NCI-H510A (cell line): ENCODE measurements around the gene MT2A.

Experiments
- DNase-seq: peaks from one replicate; lab custom pipeline; 2025; lab: John Stamatoyannopoulos, UW

Gene MT2A

DNA sequence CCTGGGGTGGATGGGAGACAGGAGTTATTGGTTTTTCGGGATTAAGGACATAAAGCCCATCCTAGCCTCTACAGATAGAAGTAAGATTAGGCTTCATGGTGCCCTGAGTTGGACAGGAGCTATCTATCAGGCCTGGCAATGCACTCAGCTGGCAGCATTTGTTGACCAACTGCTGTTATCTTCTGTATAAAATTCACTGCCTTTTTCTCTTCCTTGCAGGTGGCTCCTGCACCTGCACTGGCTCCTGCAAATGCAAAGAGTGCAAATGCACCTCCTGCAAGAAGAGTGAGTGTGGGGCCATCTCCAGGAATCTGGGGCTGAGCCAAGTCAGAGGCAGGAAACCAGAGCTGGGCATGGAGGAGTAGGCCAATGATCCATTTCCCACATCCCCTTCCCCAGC, 30.7 kb downstream of the MT2A start:
- DNase-seq = no peak

- no peak for DNase-seq
Observed at GRCh38 chr16:56640076-56640475, 31.7 kb downstream of the MT2A start.

DNA sequence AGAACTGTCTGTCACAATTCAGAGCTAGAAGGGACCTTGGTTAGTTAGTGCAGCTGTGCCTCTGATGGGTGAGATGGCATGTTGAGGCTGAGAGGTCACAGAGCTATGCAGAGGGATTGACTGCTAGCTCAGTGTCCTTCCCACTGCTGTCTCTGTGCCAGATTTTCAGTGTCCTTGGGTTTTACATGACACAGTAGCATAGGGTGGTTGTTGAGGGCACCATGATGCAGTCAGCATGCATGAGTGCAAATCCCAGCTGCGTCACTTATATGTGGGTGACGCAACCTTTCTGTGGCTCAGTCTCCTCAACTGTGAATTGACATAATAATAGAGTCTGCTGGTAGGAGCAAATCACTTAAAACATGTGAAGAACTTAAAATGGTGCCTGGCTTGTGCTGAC, 32.8 kb downstream of the MT2A start:
- DNase-seq = no peak

DNA sequence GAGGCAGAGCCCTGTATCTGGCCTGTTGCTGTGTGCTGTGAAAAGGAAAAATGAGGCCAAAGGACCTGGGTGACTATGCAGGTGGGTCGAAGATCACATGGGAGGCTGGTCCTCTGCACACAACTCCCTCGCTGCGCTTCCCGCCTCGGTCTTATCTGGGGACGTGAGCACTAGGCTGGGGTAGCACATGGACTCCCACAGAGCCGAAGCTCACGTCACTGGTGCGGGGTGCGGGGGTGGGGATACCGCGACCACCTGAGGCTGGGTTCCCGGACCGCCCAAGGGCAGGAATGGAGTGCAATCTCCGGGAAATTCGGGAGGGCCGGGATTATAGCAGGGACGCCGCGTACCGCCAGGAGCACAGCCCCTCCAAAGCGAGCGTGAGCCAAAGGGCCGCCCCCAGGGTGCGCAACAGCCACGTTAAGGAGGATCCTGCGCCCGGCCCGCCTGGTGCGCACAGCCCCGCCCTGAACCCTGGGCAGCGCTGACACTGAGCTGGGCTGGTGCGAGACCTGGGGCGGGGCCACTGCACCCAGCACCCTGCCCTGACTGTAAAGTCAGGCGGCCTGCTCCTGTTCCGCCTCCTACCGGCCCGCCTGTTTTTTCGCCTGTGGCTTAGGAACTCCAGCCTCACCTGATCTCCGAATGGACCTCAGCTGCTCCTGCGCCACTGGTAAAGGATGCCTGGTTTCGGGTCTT, 34.8 kb downstream of the MT2A start:
- DNase-seq = peak; percentile 58

DNA sequence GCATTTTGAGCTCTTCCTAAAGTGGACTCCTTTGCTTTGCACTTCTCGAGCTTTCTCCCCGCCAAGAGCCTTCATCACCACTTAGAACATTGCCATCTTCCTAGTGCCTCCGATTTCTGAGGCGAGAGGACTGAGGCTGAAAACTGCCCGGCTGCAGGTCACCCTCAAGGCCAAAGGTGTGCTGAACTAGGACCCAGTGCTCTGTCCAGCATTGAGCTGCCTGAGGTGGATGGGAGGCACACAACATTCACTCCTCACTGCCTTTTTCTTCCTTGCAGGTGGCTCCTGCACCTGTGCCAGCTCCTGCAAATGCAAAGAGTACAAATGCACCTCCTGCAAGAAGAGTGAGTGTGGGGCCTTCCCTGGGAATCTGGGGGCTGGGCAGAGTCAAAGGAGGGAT, 35.4 kb downstream of the MT2A start:
- no peak for DNase-seq

DNA sequence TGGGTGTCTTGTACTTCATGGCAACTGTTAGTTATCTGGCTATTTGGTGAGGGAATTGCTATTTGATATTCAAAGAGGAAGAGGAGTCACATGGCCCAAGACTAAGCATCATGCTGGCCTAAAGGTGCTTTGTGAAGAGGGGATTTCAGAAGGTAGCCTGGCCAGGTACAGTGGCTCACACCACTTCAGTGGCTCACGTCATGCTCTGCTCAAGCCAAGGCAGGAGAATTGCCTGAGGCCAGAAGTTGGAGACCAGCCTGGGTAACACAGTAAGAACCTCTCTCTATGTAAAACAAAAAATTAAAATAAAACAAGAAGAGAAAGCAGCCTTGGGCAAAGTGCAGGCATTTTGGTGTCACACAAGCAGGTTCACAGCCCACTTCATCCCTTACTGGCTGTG, 36.9 kb downstream of the MT2A start:
- DNase-seq = no peak

GRCh38 chr16:56645838-56646237, 37.5 kb downstream of the MT2A start:
- no peak for DNase-seq

- no peak for DNase-seq
Observed at GRCh38 chr16:56647641-56648431, 39.5 kb downstream of the MT2A start.

- DNase-seq = no peak
Observed at GRCh38 chr16:56649271-56649670, 40.9 kb downstream of the MT2A start.

- no peak for DNase-seq
Observed at GRCh38 chr16:56649820-56650219, 41.4 kb downstream of the MT2A start.

- DNase-seq = no peak
Observed at GRCh38 chr16:56651586-56651985, 43.2 kb downstream of the MT2A start, which contains the start of gene MT1B. MT1B (plus strand) TSS chr16:56651886; CDS start chr16:56651954, 68 bp downstream.

- no peak for DNase-seq
Observed at GRCh38 chr16:56652600-56652999, 44.2 kb downstream of the MT2A start.

- DNase-seq = no peak
Observed at GRCh38 chr16:56653218-56653617, 44.8 kb downstream of the MT2A start.

DNA sequence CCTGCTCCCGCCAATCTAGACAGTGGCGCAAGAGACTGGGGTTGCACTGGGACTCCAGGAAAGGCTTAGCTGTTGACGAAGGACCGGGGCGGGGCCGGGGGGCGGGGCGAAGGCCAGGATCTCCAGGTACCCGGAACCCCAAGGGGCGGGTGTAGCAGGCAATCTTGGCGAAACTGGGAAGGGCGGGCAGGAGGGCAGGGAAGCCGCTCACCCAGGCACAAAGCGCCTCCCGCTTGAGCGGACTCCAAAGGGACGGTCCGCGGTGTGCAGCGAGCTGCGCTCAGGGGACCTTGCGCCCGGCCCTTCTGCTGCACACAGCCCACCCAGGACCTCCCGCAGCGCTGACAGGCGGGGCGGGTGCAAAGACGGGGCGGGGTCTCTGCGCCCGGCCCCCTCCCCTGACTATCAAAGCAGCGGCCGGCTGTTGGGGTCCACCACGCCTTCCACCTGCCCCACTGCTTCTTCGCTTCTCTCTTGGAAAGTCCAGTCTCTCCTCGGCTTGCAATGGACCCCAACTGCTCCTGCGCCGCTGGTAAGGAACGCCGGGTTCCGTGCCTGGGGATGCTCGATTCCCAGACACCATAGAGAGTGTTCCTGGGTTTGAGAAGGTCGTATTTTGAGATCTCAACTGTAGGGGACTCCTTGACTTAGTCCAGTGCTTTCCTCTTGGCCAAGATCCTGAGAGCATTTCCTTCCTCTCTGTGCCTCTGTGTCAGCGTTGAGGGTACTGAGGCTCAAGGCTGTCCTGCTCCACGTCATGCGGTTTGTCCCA, 49.4 kb downstream of the MT2A start, which contains the start of gene MT1F:
TSS of gene MT1F (plus strand) at position 405 of the 772 bp plus-strand sequence. CDS start at position 505, 100 bp downstream.
- peak; percentile 86 for DNase-seq

DNA sequence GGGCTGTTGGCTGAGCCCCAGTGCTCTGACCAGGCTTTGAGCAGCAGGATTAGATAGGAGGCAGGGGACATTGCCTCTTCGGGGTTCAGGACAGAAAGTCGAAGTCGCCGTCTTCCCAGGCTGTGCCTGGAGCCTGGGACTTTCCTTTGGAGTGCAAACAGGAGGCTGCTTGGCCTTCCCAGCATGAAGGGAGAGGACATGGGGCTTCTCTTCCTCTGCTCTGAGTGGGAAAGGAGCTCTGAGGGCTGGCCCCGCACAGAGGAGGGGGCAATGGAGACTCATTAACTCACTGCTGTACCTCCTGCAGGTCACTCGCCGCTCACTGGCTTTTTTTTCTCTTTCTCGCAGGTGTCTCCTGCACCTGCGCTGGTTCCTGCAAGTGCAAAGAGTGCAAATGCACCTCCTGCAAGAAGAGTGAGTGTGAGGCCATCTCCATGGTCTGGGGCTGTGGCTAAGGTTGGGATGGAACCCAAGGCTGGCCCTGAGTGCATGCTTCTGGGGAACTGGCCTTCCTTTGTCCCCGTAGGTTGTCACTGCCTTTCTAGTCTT, 50.0 kb downstream of the MT2A start:
- no peak for DNase-seq
